ENCODE results near the gene GHR. TPM values are rescaled to one million over a fixed set of nuclear protein-coding genes. Genes with fewer than 3 reads are reported as not detected.

Gene GHR
- total and polyA plus RNA-seq, 7 donors: 0.46 to 22.8 (median 9.1) TPM

GRCh38 chr5:42515504-42515903, 92.3 kb downstream of the GHR start:
- 44 to 80% methylated on average over 3 of the region's 3 CpGs for WGBS, 2 donors
- Histone ChIP-seq H3K27me3 (no peaks in the 10 kb centered on the region), H3K27ac (no peak overlapping the region), H3K9me3 (no peaks in the 10 kb centered on the region), H3K36me3 (no peaks in the 10 kb centered on the region), H3K4me1 (peaks cover 0 to 45% (median 33%) of the 10 kb centered on the region in 4 donors), H3K4me3 (no peak overlapping the region)
- TF ChIP-seq CTCF (IDR thresholded peaks at IDR 0.05): no peak
- intact Hi-C loops (cut with DNase I): no loop called here
- no peak for DNase-seq

- no peaks in the 10 kb centered on the region for H3K36me3 ChIP-seq
- intact Hi-C loops (cut with DNase I): no loop called here
- TF ChIP-seq EP300 (IDR thresholded peaks at IDR 0.05) (no peak), POLR2A (IDR thresholded peaks at IDR 0.05) (no peak), POLR2AphosphoS5 (IDR thresholded peaks at IDR 0.05) (no peak), CTCF (IDR thresholded peaks at IDR 0.05) (no peak)
- no peaks in the 10 kb centered on the region for H3K9me3 ChIP-seq
- no peak for DNase-seq
- H3K4me3 ChIP-seq: no peak overlapping the region
- H3K4me1 ChIP-seq: peaks cover 0 to 51% (median 33%) of the 10 kb centered on the region in 4 donors
- no peaks in the 10 kb centered on the region for H3K27me3 ChIP-seq
- WGBS, 2 donors: 34 to 69% methylated on average over 4 of the region's 4 CpGs
- peak overlapping the region in 3 of 4 donors; percentile 25 to 44 (median 36) for H3K27ac ChIP-seq
Measured at GRCh38 chr5:42516282-42517042, 93.2 kb downstream of the GHR start.

- TF ChIP-seq CTCF (IDR thresholded peaks at IDR 0.05) (no peak), EP300 (IDR thresholded peaks at IDR 0.05) (no peak), POLR2A (IDR thresholded peaks at IDR 0.05) (no peak), POLR2AphosphoS5 (IDR thresholded peaks at IDR 0.05) (no peak)
- Histone ChIP-seq H3K4me1 (peaks cover 0 to 51% (median 33%) of the 10 kb centered on the region in 4 donors), H3K36me3 (no peaks in the 10 kb centered on the region), H3K27ac (peak overlapping the region in 3 of 4 donors; percentile 25 to 44 (median 36)), H3K9me3 (no peaks in the 10 kb centered on the region), H3K27me3 (no peaks in the 10 kb centered on the region), H3K4me3 (no peak overlapping the region)
- WGBS, 2 donors: 16 to 54% methylated on average over 2 of the region's 2 CpGs
- no peak for DNase-seq
- intact Hi-C loops (cut with DNase I): no loop called here
Measured at GRCh38 chr5:42517164-42517563, 93.9 kb downstream of the GHR start.

- H3K9me3 ChIP-seq: no peaks in the 10 kb centered on the region
- H3K36me3 ChIP-seq: no peaks in the 10 kb centered on the region
- H3K27me3 ChIP-seq: no peaks in the 10 kb centered on the region
- peaks cover 0 to 51% (median 33%) of the 10 kb centered on the region in 4 donors for H3K4me1 ChIP-seq
- peak overlapping the region in 3 of 4 donors; percentile 24 to 51 (median 29) for H3K27ac ChIP-seq
- WGBS, 2 donors: 72 to 85% methylated on average over 8 of the region's 8 CpGs
- peak; percentile 78 for DNase-seq
- no peak overlapping the region for H3K4me3 ChIP-seq
- intact Hi-C loops (cut with DNase I): no loop called here
- TF ChIP-seq POLR2A (IDR thresholded peaks at IDR 0.05): no peak
- peak in 2 of 4 donors; percentile 20 to 41 for TF ChIP-seq POLR2AphosphoS5 (IDR thresholded peaks at IDR 0.05)
Measured at GRCh38 chr5:42518595-42519221, 95.5 kb downstream of the GHR start.

- Histone ChIP-seq H3K27me3 (no peaks in the 10 kb centered on the region), H3K27ac (no peak overlapping the region), H3K36me3 (no peaks in the 10 kb centered on the region), H3K9me3 (no peaks in the 10 kb centered on the region), H3K4me3 (no peak overlapping the region), H3K4me1 (peaks cover 0 to 51% (median 33%) of the 10 kb centered on the region in 4 donors)
- intact Hi-C loops (cut with DNase I): no loop called here
- no peak for DNase-seq
- TF ChIP-seq EP300 (IDR thresholded peaks at IDR 0.05): no peak
- no peak for TF ChIP-seq POLR2AphosphoS5 (IDR thresholded peaks at IDR 0.05)
- no peak for TF ChIP-seq CTCF (IDR thresholded peaks at IDR 0.05)
- TF ChIP-seq POLR2A (IDR thresholded peaks at IDR 0.05): no peak
Measured at GRCh38 chr5:42520203-42520602, 97.0 kb downstream of the GHR start.
